ENCODE data around the gene TNFRSF14.

DNA sequence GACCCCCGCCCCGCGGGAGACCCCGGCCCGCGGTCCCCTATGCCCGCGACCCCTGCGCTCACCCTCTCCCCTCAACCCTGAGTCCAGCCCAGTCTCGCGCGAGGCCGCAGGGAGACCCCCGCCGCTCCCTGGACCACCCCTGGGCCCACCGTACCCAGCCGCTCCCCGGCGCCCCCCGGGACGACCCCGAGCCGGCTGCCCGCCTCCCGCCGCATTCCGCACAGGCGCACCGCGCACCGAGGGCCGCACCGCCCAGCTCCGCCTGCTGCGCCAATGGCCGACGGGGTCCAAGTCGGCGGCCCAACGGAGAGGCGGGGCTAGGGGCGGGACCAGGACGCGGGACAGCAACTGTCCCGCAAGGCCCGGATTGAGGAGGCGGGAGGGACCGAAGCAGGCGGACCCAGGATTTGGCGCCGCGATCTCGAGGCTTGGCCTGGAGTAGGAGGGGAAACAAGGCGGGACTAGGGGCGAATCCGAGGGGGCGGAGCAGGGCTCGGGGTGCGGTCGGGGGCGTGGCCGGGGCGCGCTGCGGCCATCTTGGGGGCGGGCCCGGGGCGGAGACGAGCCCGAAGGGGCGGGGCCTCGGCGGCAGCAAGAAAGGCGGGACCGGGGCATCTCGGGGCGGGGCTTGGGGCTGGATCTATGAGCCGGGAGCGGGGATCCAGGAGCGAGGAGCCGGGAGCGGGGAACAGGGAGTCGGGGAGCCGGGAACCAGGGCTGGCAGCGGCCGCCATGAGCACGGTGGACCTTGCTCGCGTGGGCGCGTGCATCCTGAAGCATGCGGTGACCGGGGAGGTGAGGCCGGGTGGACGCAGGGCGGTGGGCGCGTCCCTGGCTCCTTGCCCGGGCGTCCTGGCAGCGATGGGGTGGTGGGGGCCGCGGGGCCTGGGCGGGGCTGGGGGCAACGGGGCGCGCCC lies 30.2 kb downstream of the TNFRSF14 start, which contains the start of gene PRXL2B:
- TF ChIP-seq CTCF (conservative IDR thresholded peaks at IDR 0.05; ENCODE audit: low read length) (no peak), EZH2phosphoT487 (IDR thresholded peaks at IDR 0.05; ENCODE audit: borderline replicate concordance, low read depth, low read length) (no peak)
